Right ventricle myocardium superior (tissue), 1 donor: ENCODE data around the gene PHACTR2. TPM values are rescaled to one million over a fixed set of nuclear protein-coding genes. Genes with fewer than 3 reads are reported as not detected.

Source experiments
- ATAC-seq: fragments of 200-7000 bp; cut with Tn5 transposase; one replicate; pipeline ENCODE4 v1.9.1; 2020; ENCODE audit warnings: mild to moderate bottlenecking; ENCODE audit not compliant: poor library complexity
- DNase-seq: peaks from one replicate; pipeline ENCODE4 v3.0.0-alpha.2; 2020
- intact Hi-C: fragments of 100-400 bp; cut with DNase I; formaldehyde crosslinking; loops from one replicate; pipeline ENCODE4 v1.11.2; 2022
- total RNA-seq: library from RNA; stranded (reverse); fragmentation: NEBNext Ultra II Directional; extraction: Animal tissue kit (Norgen Biotek cat#: 25700); gene quantifications from one replicate; pipeline ENCODE4 v1.2.1, GENCODE V29; 2021
- donor health status: DM: no; HTN: yes; CAD: no; lungs with severe emphysema.

Gene PHACTR2
- total RNA-seq, 1 donor from 2014 or later, result 70.0 TPM

GRCh38 chr6:143673669-143674068, 4.1 kb upstream of the PHACTR2 start:
- ATAC-seq (no peak), DNase-seq (no peak)
- intact Hi-C loops, result no loop called here

- no peak for ATAC-seq
- DNase-seq, result no peak
- intact Hi-C loops, result no loop called here
These were observed 3.0 kb upstream of the PHACTR2 start for GRCh38 chr6:143674483-143675381.

GRCh38 chr6:143675382-143675900, 2.3 kb upstream of the PHACTR2 start:
- ATAC-seq (no peak), DNase-seq (no peak)
- intact Hi-C loops, result no loop called here

- no peak for DNase-seq
- intact Hi-C loops, result no loop called here
- no peak for ATAC-seq
These were observed 1.8 kb upstream of the PHACTR2 start for GRCh38 chr6:143675946-143676345.

GRCh38 chr6:143676437-143677045, 1.2 kb upstream of the PHACTR2 start:
- no peak for DNase-seq
- intact Hi-C loops, result no loop called here
- no peak for ATAC-seq

- intact Hi-C loops, result no loop called here
- ATAC-seq, result no peak
- DNase-seq, result no peak
These were observed 231 bp upstream of the PHACTR2 start for GRCh38 chr6:143677577-143677890.

- no peak for ATAC-seq
- intact Hi-C loops, result no loop called here
- no peak for DNase-seq
These were observed 1.3 kb downstream of the PHACTR2 start for GRCh38 chr6:143679041-143679440.

- intact Hi-C loops, result no loop called here
- no peak for ATAC-seq
These were observed 2.4 kb downstream of the PHACTR2 start for GRCh38 chr6:143680141-143680540.

GRCh38 chr6:143682805-143683204, 5.0 kb downstream of the PHACTR2 start:
- ATAC-seq, result no peak
- intact Hi-C loops, result no loop called here
- DNase-seq, result no peak

More at GRCh38 chr6:143680141-143680540, 2.4 kb downstream of the PHACTR2 start:
- no peak for DNase-seq

- intact Hi-C loops, result no loop called here
- ATAC-seq (no peak), DNase-seq (no peak)
These were observed 6.7 kb downstream of the PHACTR2 start for GRCh38 chr6:143684486-143684885.

- ATAC-seq (no peak), DNase-seq (no peak)
- intact Hi-C loops, result no loop called here
These were observed 7.9 kb downstream of the PHACTR2 start for GRCh38 chr6:143685653-143686052.

GRCh38 chr6:143687591-143687990, 9.8 kb downstream of the PHACTR2 start:
- intact Hi-C loops, result no loop called here
- DNase-seq, result no peak
- no peak for ATAC-seq

GRCh38 chr6:143688681-143689080, 10.9 kb downstream of the PHACTR2 start:
- DNase-seq (no peak), ATAC-seq (no peak)
- intact Hi-C loops, result no loop called here

GRCh38 chr6:143689852-143690251, 12.1 kb downstream of the PHACTR2 start:
- no peak for ATAC-seq
- no peak for DNase-seq
- intact Hi-C loops, result no loop called here

GRCh38 chr6:143691155-143691554, 13.4 kb downstream of the PHACTR2 start:
- ATAC-seq, result no peak
- no peak for DNase-seq
- intact Hi-C loops, result no loop called here

- intact Hi-C loops, result no loop called here
- no peak for DNase-seq
These were observed 14.3 kb downstream of the PHACTR2 start for GRCh38 chr6:143691900-143692636.

GRCh38 chr6:143692696-143693095, 14.9 kb downstream of the PHACTR2 start:
- ATAC-seq (no peak), DNase-seq (no peak)
- intact Hi-C loops, result no loop called here

More at GRCh38 chr6:143691900-143692636, 14.3 kb downstream of the PHACTR2 start:
- ATAC-seq, result no peak

GRCh38 chr6:143694013-143694412, 16.2 kb downstream of the PHACTR2 start:
- intact Hi-C loops, result no loop called here
- DNase-seq (no peak), ATAC-seq (no peak)

- no peak for ATAC-seq
- intact Hi-C loops, result no loop called here
- DNase-seq, result no peak
These were observed 16.8 kb downstream of the PHACTR2 start for GRCh38 chr6:143694560-143694959.
